WTC11 (cell line): ENCODE results near the gene BMP2K.

Experiments used
- ATF2 ChIP-seq: sonication (generic); formaldehyde crosslinking; IDR thresholded peaks from 2 replicates; pipeline ENCODE4 v1.8.1; 2022; ENCODE audit warnings: low read depth, missing genetic modification reagents, borderline replicate concordance
- CTCF ChIP-seq: fragments of 200-600 bp; IDR thresholded peaks from 2 replicates; pipeline ENCODE4 v1.8.0; 2022; ENCODE audit warnings: antibody characterized with exemption
- GRHL2 ChIP-seq: fragments of 250-450 bp; sonication (Bioruptor Pico); IDR thresholded peaks from 2 replicates; pipeline ENCODE4 v1.8.0; 2022; ENCODE audit warnings: mild to moderate bottlenecking, moderate library complexity; ENCODE audit not compliant: insufficient replicate concordance, severe bottlenecking
- NR2C2 ChIP-seq: sonication (generic); formaldehyde crosslinking; IDR thresholded peaks from 2 replicates; pipeline ENCODE4 v1.8.0; 2022; ENCODE audit warnings: mild to moderate bottlenecking, missing genetic modification reagents
- PRDM15 ChIP-seq: sonication (generic); formaldehyde crosslinking; IDR thresholded peaks from 2 replicates; pipeline ENCODE4 v1.8.0; 2022; ENCODE audit warnings: missing genetic modification reagents
- STAT6 ChIP-seq: sonication (generic); formaldehyde crosslinking; conservative IDR thresholded peaks from 2 replicates; pipeline ENCODE4 v1.8.1; 2023; ENCODE audit warnings: mild to moderate bottlenecking, low read depth, missing genetic modification reagents, moderate library complexity
- ZBTB43 ChIP-seq: sonication (generic); formaldehyde crosslinking; IDR thresholded peaks from 2 replicates; pipeline ENCODE4 v1.8.1; 2023; ENCODE audit warnings: mild to moderate bottlenecking, missing genetic modification reagents
- ZNF512 ChIP-seq: sonication (generic); formaldehyde crosslinking; IDR thresholded peaks from 2 replicates; pipeline ENCODE4 v1.8.1; 2022; ENCODE audit warnings: missing genetic modification reagents, borderline replicate concordance

GRCh38 chr4:78768452-78769180, 7.5 kb upstream of the BMP2K start:
- TF ChIP-seq CTCF = no peak
- TF ChIP-seq NR2C2 = no peak
- TF ChIP-seq ATF2 (CRISPR knock-in tag) = no peak
- TF ChIP-seq GRHL2 (CRISPR knock-in tag) = no peak
- no peak for TF ChIP-seq PRDM15 (CRISPR knock-in tag)
- TF ChIP-seq STAT6 = no peak
- no peak for TF ChIP-seq ZNF512 (CRISPR knock-in tag)
- no peak for TF ChIP-seq ZBTB43
